Upper lobe of right lung (tissue), 1 donor: ENCODE data around the gene ZNF507. TPM values are rescaled to one million over a fixed set of nuclear protein-coding genes. Genes with fewer than 3 reads are reported as not detected.
"Not testable (repeated sequence)": the region's sequence is repeated elsewhere in the genome, so short reads cannot be mapped to it uniquely, and the experiment has no call there.

Source experiments
- ATAC-seq: fragments of 200-7000 bp; cut with Tn5 transposase; one replicate; pipeline ENCODE4 v1.9.1; 2020; ENCODE audit warnings: mild to moderate bottlenecking, moderate library complexity
- DNase-seq: peaks from one replicate; pipeline ENCODE4 v3.0.0-alpha.2; 2020
- H3K27ac ChIP-seq: fragments of 200-600 bp; one replicate; pipeline ENCODE4 v1.8.0; 2022
- H3K27me3 ChIP-seq: fragments of 200-600 bp; one replicate; pipeline ENCODE4 v1.8.0; 2022; ENCODE audit warnings: mild to moderate bottlenecking
- H3K36me3 ChIP-seq: fragments of 200-600 bp; one replicate; pipeline ENCODE4 v1.8.0; 2022
- H3K4me1 ChIP-seq: fragments of 200-600 bp; one replicate; pipeline ENCODE4 v1.8.0; 2022
- H3K4me3 ChIP-seq: fragments of 200-600 bp; one replicate; pipeline ENCODE4 v1.8.0; 2022; ENCODE audit warnings: mild to moderate bottlenecking
- H3K9me3 ChIP-seq: fragments of 200-600 bp; one replicate; pipeline ENCODE4 v1.8.0; 2022
- CTCF ChIP-seq: fragments of 200-600 bp; IDR thresholded peaks from one replicate; pipeline ENCODE4 v1.8.0; 2022; ENCODE audit warnings: antibody characterized with exemption
- intact Hi-C: fragments of 100-400 bp; cut with DNase I; formaldehyde crosslinking; loops from one replicate; pipeline ENCODE4 v1.11.0; 2022
- total RNA-seq: library from RNA; stranded (reverse); fragmentation: NEBNext Ultra II Directional; extraction: Animal tissue kit (Norgen Biotek cat#: 25700); gene quantifications from one replicate; pipeline ENCODE4 v1.2.1, GENCODE V29; 2021
- donor health status: DM: no; HTN: yes; CAD: no; lungs with severe emphysema.

The ZNF507 gene
- total RNA-seq, 1 donor from 2014 or later = 22.3 TPM

DNA sequence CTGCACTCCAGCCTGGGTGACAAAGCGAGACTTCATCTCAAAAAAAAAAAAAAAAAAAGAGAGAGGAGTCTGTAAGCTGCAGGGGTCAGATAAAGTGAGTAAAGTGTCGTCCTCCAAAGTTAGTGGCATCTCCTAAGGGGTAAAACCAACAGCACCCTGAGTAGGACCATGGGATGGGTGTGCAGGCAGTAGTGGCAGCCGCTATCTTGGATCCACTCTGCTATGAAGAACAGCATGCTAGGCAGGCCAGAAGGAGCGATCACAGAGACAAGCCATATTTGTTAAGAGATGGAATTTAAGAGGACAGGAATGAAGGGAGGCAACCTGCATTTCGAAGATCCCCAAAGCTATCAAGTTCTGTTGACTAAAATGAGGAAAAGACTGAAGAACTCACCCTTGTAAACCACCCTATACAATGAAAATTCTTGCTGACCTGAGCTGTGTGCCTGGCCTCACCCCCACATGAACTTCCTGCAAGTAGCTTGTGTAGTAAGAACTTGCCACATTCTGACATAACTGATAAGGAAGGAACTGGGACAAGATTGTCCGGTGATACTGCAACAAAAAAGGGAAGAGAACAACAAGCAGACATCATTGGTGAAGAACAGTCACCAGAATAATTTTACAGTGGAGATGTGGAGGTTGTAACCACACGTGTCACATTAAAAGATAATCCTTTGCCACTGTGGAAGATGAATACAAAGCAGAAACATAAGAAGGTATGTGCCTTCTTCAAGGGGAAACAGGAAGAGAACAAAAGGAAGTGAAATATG lies 76.4 kb downstream of the ZNF507 start:
- no peak overlapping the region for H3K4me3 ChIP-seq
- no peak for TF ChIP-seq CTCF
- no peaks in the 10 kb centered on the region for H3K36me3 ChIP-seq
- peaks cover 6% of the 10 kb centered on the region for H3K4me1 ChIP-seq
- H3K27ac ChIP-seq = no peak overlapping the region
- DNase-seq = no peak
- no peaks in the 10 kb centered on the region for H3K9me3 ChIP-seq
- intact Hi-C loops = no loop called here
- peak; percentile 85 for ATAC-seq
- H3K27me3 ChIP-seq = no peaks in the 10 kb centered on the region

DNA sequence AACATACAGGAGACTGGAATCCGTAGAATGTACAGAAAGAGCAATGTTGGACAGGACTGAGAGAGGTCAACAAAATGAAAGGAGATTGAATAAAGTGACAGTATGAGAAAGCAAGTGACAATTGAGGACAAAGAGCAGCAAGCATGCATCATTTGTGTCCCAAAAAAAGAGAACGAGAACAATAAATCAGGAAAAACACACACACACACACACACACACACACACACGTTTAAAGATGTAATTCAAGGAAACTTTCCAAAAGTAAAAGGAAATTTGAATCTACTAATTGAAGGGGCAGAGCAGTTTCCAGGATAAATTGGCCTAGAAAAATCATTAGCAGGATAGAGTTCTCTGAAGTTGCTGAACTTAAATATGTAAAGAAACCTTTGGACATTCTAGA lies 77.0 kb downstream of the ZNF507 start:
- ATAC-seq (no peak), DNase-seq (no peak)
- H3K27ac ChIP-seq = no peak overlapping the region
- H3K4me3 ChIP-seq = no peak overlapping the region
- intact Hi-C loops = no loop called here
- no peak for TF ChIP-seq CTCF
- peaks cover 6% of the 10 kb centered on the region for H3K4me1 ChIP-seq
- no peaks in the 10 kb centered on the region for H3K36me3 ChIP-seq
- no peaks in the 10 kb centered on the region for H3K27me3 ChIP-seq
- H3K9me3 ChIP-seq = no peaks in the 10 kb centered on the region

- H3K36me3 ChIP-seq, ATAC-seq, H3K27ac ChIP-seq, H3K4me3 ChIP-seq, H3K27me3 ChIP-seq, H3K4me1 ChIP-seq, DNase-seq, intact Hi-C loops, H3K9me3 ChIP-seq: not testable (repeated sequence)
Measured at GRCh38 chr19:32423944-32424343, 78.5 kb downstream of the ZNF507 start.

- intact Hi-C loops = no loop called here
- H3K4me1 ChIP-seq = no peaks in the 10 kb centered on the region
- no peak for TF ChIP-seq CTCF
- H3K27me3 ChIP-seq = no peaks in the 10 kb centered on the region
- H3K27ac ChIP-seq = no peak overlapping the region
- H3K36me3 ChIP-seq = no peaks in the 10 kb centered on the region
- ATAC-seq (no peak), DNase-seq (no peak)
- no peak overlapping the region for H3K4me3 ChIP-seq
- H3K9me3 ChIP-seq = no peaks in the 10 kb centered on the region
Measured at GRCh38 chr19:32427536-32427935, 82.1 kb downstream of the ZNF507 start.

GRCh38 chr19:32436692-32437091 lies 91.3 kb downstream of the ZNF507 start:
- no peak for TF ChIP-seq CTCF

DNA sequence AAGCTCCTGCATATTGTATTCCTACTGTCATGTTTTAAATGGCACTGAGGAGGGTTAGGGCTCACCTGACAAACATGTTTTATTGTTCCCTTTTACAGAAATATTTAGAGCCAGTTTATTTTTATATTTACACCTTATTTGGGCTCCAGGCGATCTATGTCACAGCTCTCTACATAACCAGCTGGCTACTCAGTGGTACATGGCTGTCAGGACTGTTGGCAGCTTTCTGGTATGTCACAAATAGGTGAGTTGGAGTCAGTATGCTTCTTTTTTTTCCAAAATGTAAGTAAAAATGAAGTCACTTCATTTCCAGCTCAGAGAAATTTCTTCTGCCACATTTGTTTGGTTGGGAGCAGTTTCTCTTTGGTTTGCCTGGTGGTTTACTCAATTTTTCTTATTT lies 91.7 kb downstream of the ZNF507 start:
- H3K27ac ChIP-seq = no peak overlapping the region
- intact Hi-C loops = no loop called here
- H3K4me3 ChIP-seq = no peak overlapping the region
- ATAC-seq (no peak), DNase-seq (no peak)
- no peaks in the 10 kb centered on the region for H3K27me3 ChIP-seq
- H3K9me3 ChIP-seq = no peaks in the 10 kb centered on the region
- H3K4me1 ChIP-seq = no peaks in the 10 kb centered on the region
- peaks cover 35% of the 10 kb centered on the region for H3K36me3 ChIP-seq
- TF ChIP-seq CTCF = no peak

More at GRCh38 chr19:32436692-32437091, 91.3 kb downstream of the ZNF507 start:
- Histone ChIP-seq H3K4me3 (no peak overlapping the region), H3K27me3 (no peaks in the 10 kb centered on the region), H3K27ac (no peak overlapping the region), H3K9me3 (no peaks in the 10 kb centered on the region), H3K4me1 (no peaks in the 10 kb centered on the region), H3K36me3 (peaks cover 35% of the 10 kb centered on the region)
- intact Hi-C loops = no loop called here
- DNase-seq (no peak), ATAC-seq (no peak)

Other genes with a start within 250 kb of the ZNF507 start
- gene DPY19L3, start 60.2 kb downstream of the ZNF507 start, total RNA-seq = 36.1 TPM
- gene PDCD5, start 235.6 kb downstream of the ZNF507 start, total RNA-seq = 57.7 TPM